Measurements from ENCODE around the gene EMB. TPM values are rescaled to one million over a fixed set of nuclear protein-coding genes. Genes with fewer than 3 reads are reported as not detected.
"Not testable (repeated sequence)": the region's sequence is repeated elsewhere in the genome, so short reads cannot be mapped to it uniquely, and the experiment has no call there.

The EMB gene
- total RNA-seq: 0.81 TPM

DNA sequence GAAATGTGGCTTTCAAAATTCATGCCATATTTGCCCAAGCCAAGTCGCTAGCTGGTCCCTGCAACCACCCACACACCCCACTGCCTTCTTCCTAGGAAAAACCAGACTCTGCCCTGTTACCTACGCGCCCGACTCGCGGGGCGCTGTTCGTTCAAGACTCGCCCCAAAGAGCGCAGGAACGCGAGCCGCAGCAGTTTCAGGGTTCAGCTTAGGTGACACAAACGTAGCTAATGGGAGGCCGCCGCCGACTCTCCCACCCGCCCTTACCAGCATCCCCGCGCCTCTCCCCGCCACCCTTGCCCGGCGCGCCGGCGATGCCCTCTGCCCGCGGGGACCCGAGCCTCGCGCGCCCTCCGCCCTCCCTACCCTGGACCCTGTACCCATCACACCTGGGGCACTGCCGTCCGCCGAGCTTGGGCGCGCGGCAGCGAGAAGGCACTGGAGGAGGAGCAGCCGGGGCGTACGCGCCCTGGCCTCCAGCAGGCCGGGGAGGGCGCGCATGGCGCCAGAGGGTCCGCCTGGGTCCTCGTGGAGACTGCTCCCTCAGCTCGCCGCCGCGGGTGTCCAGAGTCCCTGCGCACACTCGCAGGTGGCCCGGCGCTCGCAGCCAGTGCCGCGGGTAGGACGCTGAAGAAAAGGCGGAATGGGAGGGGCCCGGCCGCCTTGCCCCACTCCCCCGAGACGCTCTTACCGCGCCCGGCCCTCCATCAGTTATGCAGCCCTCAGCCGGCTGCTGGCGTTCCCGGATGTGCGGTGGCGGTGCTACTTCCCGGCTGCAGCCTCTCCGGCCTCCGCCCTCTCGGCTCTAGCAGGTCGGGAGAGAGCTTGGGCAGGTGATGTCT lies at the start of gene EMB:
TSS of gene EMB (minus strand) at position 638 of the 842 bp plus-strand sequence. CDS start at position 501, 137 bp downstream.
- ATAC-seq (peak; percentile 57), DNase-seq (ENCODE audit: low spot score) (peak; percentile 53)

DNA sequence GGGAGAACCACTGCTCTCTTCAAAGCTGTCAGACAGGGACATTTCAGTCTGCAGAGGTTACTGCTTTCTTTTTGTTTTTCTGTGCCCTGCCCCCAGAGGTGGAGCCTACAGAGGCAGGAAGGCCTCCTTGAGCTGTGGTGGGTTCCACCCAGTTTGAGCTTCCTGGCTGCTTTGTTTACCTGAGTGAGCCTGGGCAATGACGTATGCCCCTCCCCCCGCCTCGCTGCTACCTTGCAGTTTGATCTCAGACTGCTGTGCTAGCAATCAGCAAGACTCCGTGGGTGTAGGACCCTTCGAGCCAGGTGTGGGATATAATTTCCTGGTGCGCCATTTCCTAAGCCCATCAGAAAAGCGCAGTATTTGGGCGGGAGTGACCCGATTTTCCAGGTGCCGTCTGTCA lies 48.4 kb upstream of the EMB start:
- not testable (repeated sequence) for DNase-seq (ENCODE audit: low spot score); ATAC-seq

DNA sequence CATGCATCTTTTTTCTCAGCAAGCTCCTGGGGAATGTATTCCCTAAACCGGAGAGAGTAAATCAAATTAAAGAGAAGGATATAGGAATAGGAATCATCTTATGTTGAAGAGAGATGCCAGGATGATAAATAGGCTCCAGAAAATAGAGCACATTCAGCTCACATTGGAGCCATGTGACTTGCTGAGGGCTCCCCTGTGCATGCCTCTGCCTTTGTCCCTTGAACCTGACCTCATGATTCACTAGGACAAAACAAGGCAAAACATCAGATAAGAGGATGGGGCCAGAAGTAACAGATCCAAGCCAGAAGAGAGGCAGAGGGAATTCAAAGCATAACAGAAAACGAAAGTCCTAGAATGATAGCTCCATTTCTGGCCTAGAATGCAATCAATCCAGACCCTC lies 37.7 kb upstream of the EMB start:
- ATAC-seq; DNase-seq (ENCODE audit: low spot score): not testable (repeated sequence)

- ATAC-seq: no peak
- DNase-seq (ENCODE audit: low spot score): no peak
Observed at GRCh38 chr5:50476549-50476948, 35.5 kb upstream of the EMB start.

DNA sequence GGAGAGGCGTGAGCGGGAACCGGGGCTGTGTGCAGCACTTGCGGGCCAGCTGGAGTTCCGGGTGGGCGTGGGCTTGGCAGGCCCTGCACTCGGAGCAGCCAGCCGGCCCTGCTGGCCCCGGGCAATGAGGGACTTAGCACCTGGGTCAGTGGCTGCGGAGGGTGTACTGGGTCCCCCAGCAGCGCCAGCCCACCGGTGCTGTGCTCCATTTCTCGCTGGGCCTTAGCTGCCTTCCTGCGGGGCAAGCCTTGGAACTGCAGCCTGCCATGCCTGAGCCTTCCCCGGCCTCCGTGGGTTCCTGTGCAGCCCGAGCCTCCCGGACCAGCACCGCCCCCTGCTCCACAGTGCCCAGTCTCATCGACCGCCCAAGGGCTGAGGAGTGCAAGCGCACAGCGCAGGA lies 23.9 kb upstream of the EMB start:
- not testable (repeated sequence) for ATAC-seq; DNase-seq (ENCODE audit: low spot score)

DNA sequence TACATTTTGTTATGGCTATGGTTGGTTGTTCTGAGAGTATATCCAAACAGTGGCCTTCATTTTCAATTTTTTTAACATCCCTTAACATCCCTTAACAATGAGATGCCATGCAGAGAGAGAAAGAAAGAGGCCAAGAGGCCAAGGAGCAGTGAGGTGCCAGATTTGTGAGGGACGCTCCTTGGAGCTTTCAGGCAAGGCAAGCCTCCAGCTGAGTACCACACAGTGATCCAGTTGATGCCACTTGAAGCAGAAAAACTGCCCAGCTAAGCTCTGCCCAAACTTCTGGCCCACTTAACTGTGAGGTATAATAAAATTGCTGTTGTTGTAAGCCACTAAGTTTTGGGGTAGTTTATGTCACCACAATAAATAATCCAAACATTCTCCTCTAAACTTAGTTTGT lies 22.6 kb upstream of the EMB start:
- no peak for ATAC-seq
- DNase-seq (ENCODE audit: low spot score): no peak

DNA sequence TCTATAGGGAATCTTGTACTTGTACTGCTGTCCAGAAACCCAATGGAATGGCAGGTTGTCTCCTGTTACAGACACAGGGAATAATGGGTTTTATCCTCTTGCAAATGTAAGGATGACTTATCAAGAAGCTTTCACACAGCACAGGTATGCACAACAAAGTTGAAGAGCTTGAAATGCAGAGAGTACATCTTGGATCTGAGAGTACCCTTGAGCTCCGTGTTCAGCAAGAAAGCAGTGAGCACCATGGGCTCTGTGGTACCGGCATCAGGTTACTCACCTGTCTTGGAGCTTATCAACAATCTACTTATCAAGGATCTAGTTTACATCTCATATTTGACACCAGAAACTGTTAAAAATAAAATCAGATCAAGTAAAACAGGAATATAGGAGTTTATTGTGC lies 22.0 kb upstream of the EMB start:
- ATAC-seq: no peak
- DNase-seq (ENCODE audit: low spot score): no peak

GRCh38 chr5:50462579-50462978 lies 21.5 kb upstream of the EMB start:
- not testable (repeated sequence) for ATAC-seq; DNase-seq (ENCODE audit: low spot score)

- not testable (repeated sequence) for ATAC-seq; DNase-seq (ENCODE audit: low spot score)
Observed at GRCh38 chr5:50458372-50458771, 17.3 kb upstream of the EMB start.

GRCh38 chr5:50449241-50449640 lies 8.2 kb upstream of the EMB start:
- not testable (repeated sequence) for ATAC-seq; DNase-seq (ENCODE audit: low spot score)

GRCh38 chr5:50447941-50448340 lies 6.9 kb upstream of the EMB start:
- DNase-seq (ENCODE audit: low spot score) (no peak), ATAC-seq (no peak)

GRCh38 chr5:50447228-50447627 lies 6.1 kb upstream of the EMB start:
- no peak for ATAC-seq
- DNase-seq (ENCODE audit: low spot score): no peak

- DNase-seq (ENCODE audit: low spot score) (no peak), ATAC-seq (no peak)
Observed at GRCh38 chr5:50445296-50445949, 4.3 kb upstream of the EMB start.

GRCh38 chr5:50442559-50443539 lies 1.8 kb upstream of the EMB start:
- not testable (repeated sequence) for DNase-seq (ENCODE audit: low spot score); ATAC-seq

GRCh38 chr5:50441493-50441955 lies 436 bp upstream of the EMB start:
- ATAC-seq (no peak), DNase-seq (ENCODE audit: low spot score) (no peak)

- ATAC-seq (no peak), DNase-seq (ENCODE audit: low spot score) (no peak)
Observed at GRCh38 chr5:50439221-50439620, 1.9 kb downstream of the EMB start.

- not testable (repeated sequence) for DNase-seq (ENCODE audit: low spot score); ATAC-seq
Observed at GRCh38 chr5:50438060-50438459, 3.0 kb downstream of the EMB start.

GRCh38 chr5:50435168-50435567 lies 5.9 kb downstream of the EMB start:
- DNase-seq (ENCODE audit: low spot score): no peak
- ATAC-seq: no peak

- ATAC-seq: not testable (repeated sequence)
Observed at GRCh38 chr5:50431133-50431904, 9.8 kb downstream of the EMB start.

More at GRCh38 chr5:50431133-50431904, 9.8 kb downstream of the EMB start:
- DNase-seq (ENCODE audit: low spot score): not testable (repeated sequence)
